ENCODE results near the gene WNT3A.
A peak's percentile ranks its signal among the peaks of the same experiment; 100 is the strongest.

Gene WNT3A

GRCh38 chr1:228109073-228109961 is 102.5 kb downstream of the WNT3A start, which contains the start of gene MRPL55:
MRPL55 (minus strand) TSS chr1:228109299; CDS start chr1:228108260, 1,039 bp downstream.
- H3K36me3 ChIP-seq = no peaks in the 10 kb centered on the region
- peak; percentile 90 for DNase-seq
- no peaks in the 10 kb centered on the region for H3K9me3 ChIP-seq (ENCODE audit: severe bottlenecking)
- peak within 1 kb of the TSS; percentile 67 for H3K4me3 ChIP-seq (ENCODE audit: low read depth, low read length)
- TF ChIP-seq, protein P1, sequence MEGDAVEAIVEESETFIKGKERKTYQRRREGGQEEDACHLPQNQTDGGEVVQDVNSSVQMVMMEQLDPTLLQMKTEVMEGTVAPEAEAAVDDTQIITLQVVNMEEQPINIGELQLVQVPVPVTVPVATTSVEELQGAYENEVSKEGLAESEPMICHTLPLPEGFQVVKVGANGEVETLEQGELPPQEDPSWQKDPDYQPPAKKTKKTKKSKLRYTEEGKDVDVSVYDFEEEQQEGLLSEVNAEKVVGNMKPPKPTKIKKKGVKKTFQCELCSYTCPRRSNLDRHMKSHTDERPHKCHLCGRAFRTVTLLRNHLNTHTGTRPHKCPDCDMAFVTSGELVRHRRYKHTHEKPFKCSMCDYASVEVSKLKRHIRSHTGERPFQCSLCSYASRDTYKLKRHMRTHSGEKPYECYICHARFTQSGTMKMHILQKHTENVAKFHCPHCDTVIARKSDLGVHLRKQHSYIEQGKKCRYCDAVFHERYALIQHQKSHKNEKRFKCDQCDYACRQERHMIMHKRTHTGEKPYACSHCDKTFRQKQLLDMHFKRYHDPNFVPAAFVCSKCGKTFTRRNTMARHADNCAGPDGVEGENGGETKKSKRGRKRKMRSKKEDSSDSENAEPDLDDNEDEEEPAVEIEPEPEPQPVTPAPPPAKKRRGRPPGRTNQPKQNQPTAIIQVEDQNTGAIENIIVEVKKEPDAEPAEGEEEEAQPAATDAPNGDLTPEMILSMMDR (IDR thresholded peaks at IDR 0.05; ENCODE audit: low read depth, low read length) = no peak
- peak within 1 kb of the TSS; percentile 70 for H3K27ac ChIP-seq
- H3K27me3 ChIP-seq (ENCODE audit: insufficient read depth, low read depth, severe bottlenecking) = no peaks in the 10 kb centered on the region

DNA sequence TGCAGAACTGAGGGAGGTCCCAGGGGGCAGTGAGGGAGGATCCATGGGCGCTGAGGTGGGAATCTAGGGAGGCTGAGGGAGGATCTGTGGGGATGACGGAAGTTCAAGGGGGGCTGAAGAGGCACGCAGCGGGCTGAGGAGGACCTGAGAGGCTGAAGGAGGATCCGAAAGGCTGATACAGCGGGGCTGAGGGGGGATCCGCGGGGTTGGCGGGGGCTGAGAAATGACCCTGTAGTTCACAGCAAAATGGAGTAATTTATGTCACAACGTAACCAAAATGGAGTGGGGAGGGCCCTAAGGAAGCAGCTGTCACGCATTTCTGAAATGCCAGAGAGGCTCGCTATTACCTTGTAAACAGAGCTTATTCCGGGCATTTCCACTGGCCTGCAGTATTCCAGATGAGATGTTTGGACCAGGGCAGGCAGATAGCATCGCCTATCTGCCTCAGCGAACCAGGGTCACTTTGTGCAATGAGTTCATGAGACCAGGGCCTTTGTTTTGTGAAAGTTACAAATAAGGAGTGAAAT is 103.2 kb downstream of the WNT3A start:
- H3K27ac ChIP-seq = no peak overlapping the region
- H3K4me3 ChIP-seq (ENCODE audit: low read depth, low read length) = peak overlapping the region; percentile 67
- no peak for DNase-seq
- TF ChIP-seq, protein P1 (IDR thresholded peaks at IDR 0.05; ENCODE audit: low read depth, low read length) = no peak
- no peaks in the 10 kb centered on the region for H3K27me3 ChIP-seq (ENCODE audit: insufficient read depth, low read depth, severe bottlenecking)
- H3K9me3 ChIP-seq (ENCODE audit: severe bottlenecking) = no peaks in the 10 kb centered on the region
- no peaks in the 10 kb centered on the region for H3K36me3 ChIP-seq

- Histone ChIP-seq H3K27ac (no peak overlapping the region), H3K4me3 (ENCODE audit: low read depth, low read length) (no peak overlapping the region), H3K36me3 (no peaks in the 10 kb centered on the region), H3K27me3 (ENCODE audit: insufficient read depth, low read depth, severe bottlenecking) (no peaks in the 10 kb centered on the region), H3K9me3 (ENCODE audit: severe bottlenecking) (no peaks in the 10 kb centered on the region)
- TF ChIP-seq, protein P1 (IDR thresholded peaks at IDR 0.05; ENCODE audit: low read depth, low read length) = no peak
- no peak for DNase-seq
These were observed 103.8 kb downstream of the WNT3A start for GRCh38 chr1:228110556-228110955.
